A549 (cell line): Measurements from ENCODE around the gene CFAP73. TPM values are rescaled to one million over a fixed set of nuclear protein-coding genes. Genes with fewer than 3 reads are reported as not detected.
A peak's percentile ranks its signal among the peaks of the same experiment; 100 is the strongest.

Source experiments
- ATAC-seq, 2 experiments: fragments of 200-7000 bp in 1 of 2; fragments of >200 bp in 1 of 2; cut with Nextera tagmentation in 1 of 2; cut with Tn5 transposase in 1 of 2; 3 replicates each; pipeline versions ENCODE4 v1.8.0 to v1.9.1; 2018 to 2020; ENCODE audit warnings: mild to moderate bottlenecking in 1 of 2, moderate library complexity in 1 of 2
- CTCF ChIA-PET: fragments of 300-600 bp; sonication (Branson Sonifier 250); formaldehyde crosslinking; extraction: SDS; loops from one replicate; lab custom pipeline; 2021; ENCODE audit warnings: antibody characterized with exemption, inconsistent platforms; lab: Yijun Ruan, JAX
- POLR2A ChIA-PET: fragments of 350-600 bp; formaldehyde crosslinking; extraction: SDS; loops from one replicate; lab custom pipeline; 2021; ENCODE audit warnings: antibody characterized with exemption, inconsistent platforms; lab: Yijun Ruan, JAX
- DNase-seq, 2 experiments: peaks; one replicate each; pipeline versions ENCODE4 v3.0.0 to v3.0.0-alpha.2; 2011 to 2016; ENCODE audit warnings: low read depth in 1 of 2, low spot score in 1 of 2
- FAIRE-seq: peaks from 2 replicates; lab custom pipeline; 2011; peaks lifted over from hg19 to GRCh38; lab: Jason Lieb, UNC
- H3K27ac ChIP-seq, 2 experiments: fragments of >200 bp; sonication (Bioruptor Twin); formaldehyde crosslinking; 3 replicates each; pipeline ENCODE4 v1.5.1; 2016 to 2017
- H3K4me1 ChIP-seq: fragments of >200 bp; sonication (Bioruptor Twin); formaldehyde crosslinking; 3 replicates; pipeline ENCODE4 v1.6.1; 2016
- H3K4me2 ChIP-seq: fragments of >200 bp; sonication (Bioruptor Twin); formaldehyde crosslinking; 3 replicates; pipeline ENCODE4 v1.6.1; 2016
- H3K4me3 ChIP-seq: fragments of >200 bp; sonication (Bioruptor Twin); formaldehyde crosslinking; 3 replicates; pipeline ENCODE4 v1.5.1; 2016
- H3K9me3 ChIP-seq: fragments of >200 bp; sonication (Bioruptor Twin); formaldehyde crosslinking; 3 replicates; pipeline ENCODE4 v1.6.1; 2016
- CHD4 ChIP-seq: fragments of 200-600 bp; sonication (generic); IDR thresholded peaks from 2 replicates; pipeline ENCODE4 v1.6.1; 2016; ENCODE audit warnings: antibody characterized with exemption, mild to moderate bottlenecking, borderline replicate concordance
- EHMT2 ChIP-seq: fragments of 200-600 bp; sonication (generic); IDR thresholded peaks from 2 replicates; pipeline ENCODE4 v1.6.1; 2016; ENCODE audit warnings: antibody characterized with exemption, low read depth, mild to moderate bottlenecking, moderate library complexity
- FOSB ChIP-seq: fragments of 250-450 bp; sonication (Bioruptor Pico); IDR thresholded peaks from 2 replicates; pipeline ENCODE4 v1.5.0; 2020; ENCODE audit warnings: mild to moderate bottlenecking, moderate library complexity
- FOXS1 ChIP-seq: fragments of 250-450 bp; sonication (Bioruptor Pico); IDR thresholded peaks from 2 replicates; pipeline ENCODE4 v1.5.0; 2020; ENCODE audit warnings: mild to moderate bottlenecking, moderate library complexity
- GATA3 ChIP-seq: IDR thresholded peaks from 2 replicates; pipeline ENCODE4 v1.6.1; 2012; ENCODE audit warnings: borderline replicate concordance
- HEYL ChIP-seq: fragments of 250-450 bp; sonication (Bioruptor Pico); IDR thresholded peaks from 2 replicates; pipeline ENCODE4 v1.8.0; 2021; ENCODE audit warnings: mild to moderate bottlenecking, moderate library complexity
- HOXB5 ChIP-seq: fragments of 250-450 bp; sonication (Bioruptor Pico); IDR thresholded peaks from 2 replicates; pipeline ENCODE4 v1.5.0; 2020; ENCODE audit warnings: mild to moderate bottlenecking, moderate library complexity
- JUNB ChIP-seq: fragments of >200 bp; sonication (Bioruptor Twin); formaldehyde crosslinking; IDR thresholded peaks from 2 replicates; pipeline ENCODE4 v1.6.1; 2016
- KDM1A ChIP-seq: fragments of 200-600 bp; sonication (generic); IDR thresholded peaks from 2 replicates; pipeline ENCODE4 v1.6.1; 2016; ENCODE audit warnings: low read depth, mild to moderate bottlenecking
- MAFK ChIP-seq: fragments of 450-650 bp; IDR thresholded peaks from 2 replicates; pipeline ENCODE4 v1.6.1; 2014; ENCODE audit not compliant: partially characterized antibody
- MAZ ChIP-seq: fragments of 150-350 bp; IDR thresholded peaks from 2 replicates; pipeline ENCODE4 v1.6.1; 2014; ENCODE audit warnings: antibody characterized with exemption, low read depth, low read length, borderline replicate concordance
- NPAS2 ChIP-seq: fragments of 250-450 bp; sonication (Bioruptor Pico); IDR thresholded peaks from 2 replicates; pipeline ENCODE4 v1.8.0; 2022; ENCODE audit warnings: mild to moderate bottlenecking, moderate library complexity, borderline replicate concordance
- POLR2AphosphoS2 ChIP-seq: conservative IDR thresholded peaks from 2 replicates; pipeline ENCODE4 v1.6.1; 2012; ENCODE audit warnings: low read length, improper control_type of control experiment, inconsistent platforms
- RAD21 ChIP-seq, 2 experiments: fragments of >200 bp in 1 of 2; sonication (Bioruptor Twin) in 1 of 2; formaldehyde crosslinking in 1 of 2; IDR thresholded peaks in 1 of 2; conservative IDR thresholded peaks in 1 of 2; 2 replicates in 1 of 2; 3 replicates in 1 of 2; pipeline ENCODE4 v1.6.1; 2012 to 2018; ENCODE audit warnings: inconsistent platforms in 1 of 2
- RNF2 ChIP-seq: fragments of 200-600 bp; sonication (generic); IDR thresholded peaks from 2 replicates; pipeline ENCODE4 v1.6.1; 2016; ENCODE audit warnings: low read depth, mild to moderate bottlenecking, antibody characterized with exemption, moderate library complexity, borderline replicate concordance
- TFCP2L1 ChIP-seq: fragments of 250-450 bp; sonication (Bioruptor Pico); IDR thresholded peaks from 2 replicates; pipeline ENCODE4 v1.5.0; 2021; ENCODE audit warnings: mild to moderate bottlenecking
- WGBS: methylation state at CpG from one replicate; pipeline ENCODE4 v1.1.6; 2017; ENCODE audit errors: missing lambda C conversion rate; 5-methylcytosine and 5-hydroxymethylcytosine counted together
- polyA plus RNA-seq, 4 experiments: library from polyadenylated mRNA; depleted of rRNA in 3 of 4; stranded (reverse); fragments of >200 nt; fragmentation: RNase III in 1 of 4; extraction: RNeasy Plus Mini Kit Qiagen cat#74134 plus additional on column Dnase treatment in 1 of 4; gene quantifications; 2 replicates in 3 of 4; 3 replicates in 1 of 4; pipeline ENCODE4 v1.2.3, GENCODE V29; 2011 to 2017
- TF ChIP-seq, protein P1 (sequence below): fragments of 250-450 bp; sonication (Bioruptor Pico); IDR thresholded peaks from 2 replicates; pipeline ENCODE4 v1.5.0; 2020; ENCODE audit warnings: low read depth, mild to moderate bottlenecking, moderate library complexity
- TF ChIP-seq, protein P2 (sequence below): fragments of 250-450 bp; sonication (Bioruptor Pico); IDR thresholded peaks from 2 replicates; pipeline ENCODE4 v1.5.0; 2021; ENCODE audit warnings: mild to moderate bottlenecking, moderate library complexity, borderline replicate concordance

CFAP73 gene
- polyA plus RNA-seq, 2 of the 4 experiments (the other 2 are of a cell fraction): 0.05 TPM; not detected in 1

DNA sequence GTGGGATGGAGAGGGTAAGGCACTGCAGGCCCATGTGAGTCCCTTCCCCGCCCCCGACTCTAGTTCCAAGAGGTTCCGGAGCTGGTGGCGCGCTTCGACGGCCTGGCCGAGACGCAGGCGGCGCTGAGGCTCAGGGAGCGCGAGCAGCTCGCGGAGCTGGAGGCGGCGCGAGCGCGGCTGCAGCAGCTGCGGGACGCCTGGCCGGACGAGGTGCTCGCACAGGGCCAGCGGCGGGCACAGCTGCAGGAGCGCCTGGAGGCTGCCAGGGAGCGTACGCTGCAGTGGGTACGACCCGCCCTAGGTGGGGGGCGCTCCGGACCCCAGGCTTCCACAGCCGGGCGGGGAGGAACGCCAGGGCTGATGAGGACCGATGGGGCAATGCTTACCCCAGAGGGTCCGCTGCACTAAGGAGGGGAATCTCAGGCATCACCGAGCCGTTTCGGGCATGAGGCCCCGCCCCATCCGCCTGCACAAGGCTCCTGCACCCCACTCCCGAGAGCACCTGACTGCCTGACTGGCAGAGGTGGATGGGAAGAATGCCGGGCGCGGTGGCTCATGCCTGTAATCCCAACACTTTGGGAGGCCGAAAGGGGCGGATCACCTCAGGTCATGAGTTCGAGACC, 4.9 kb downstream of the CFAP73 start:
- no peak for FAIRE-seq
- TF ChIP-seq POLR2AphosphoS2: no peak
- TF ChIP-seq, protein P1, sequence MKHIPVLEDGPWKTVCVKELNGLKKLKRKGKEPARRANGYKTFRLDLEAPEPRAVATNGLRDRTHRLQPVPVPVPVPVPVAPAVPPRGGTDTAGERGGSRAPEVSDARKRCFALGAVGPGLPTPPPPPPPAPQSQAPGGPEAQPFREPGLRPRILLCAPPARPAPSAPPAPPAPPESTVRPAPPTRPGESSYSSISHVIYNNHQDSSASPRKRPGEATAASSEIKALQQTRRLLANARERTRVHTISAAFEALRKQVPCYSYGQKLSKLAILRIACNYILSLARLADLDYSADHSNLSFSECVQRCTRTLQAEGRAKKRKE (CRISPR knock-in tag): no peak
- TF ChIP-seq, protein P2, sequence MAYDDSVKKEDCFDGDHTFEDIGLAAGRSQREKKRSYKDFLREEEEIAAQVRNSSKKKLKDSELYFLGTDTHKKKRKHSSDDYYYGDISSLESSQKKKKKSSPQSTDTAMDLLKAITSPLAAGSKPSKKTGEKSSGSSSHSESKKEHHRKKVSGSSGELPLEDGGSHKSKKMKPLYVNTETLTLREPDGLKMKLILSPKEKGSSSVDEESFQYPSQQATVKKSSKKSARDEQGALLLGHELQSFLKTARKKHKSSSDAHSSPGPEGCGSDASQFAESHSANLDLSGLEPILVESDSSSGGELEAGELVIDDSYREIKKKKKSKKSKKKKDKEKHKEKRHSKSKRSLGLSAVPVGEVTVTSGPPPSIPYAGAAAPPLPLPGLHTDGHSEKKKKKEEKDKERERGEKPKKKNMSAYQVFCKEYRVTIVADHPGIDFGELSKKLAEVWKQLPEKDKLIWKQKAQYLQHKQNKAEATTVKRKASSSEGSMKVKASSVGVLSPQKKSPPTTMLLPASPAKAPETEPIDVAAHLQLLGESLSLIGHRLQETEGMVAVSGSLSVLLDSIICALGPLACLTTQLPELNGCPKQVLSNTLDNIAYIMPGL: no peak
- TF ChIP-seq NPAS2 (CRISPR knock-in tag): no peak
- TF ChIP-seq KDM1A: no peak
- no peak for TF ChIP-seq TFCP2L1 (CRISPR knock-in tag)
- TF ChIP-seq CHD4: no peak
- no peak for TF ChIP-seq HEYL (CRISPR knock-in tag)
- TF ChIP-seq, all 56 proteins: peak for 0
- H3K4me1 ChIP-seq: peaks cover 4% of the 10 kb centered on the region; the same call in 1 of the 3 replicates
- peak overlapping the region; percentile 86 for H3K4me2 ChIP-seq
- ChIA-PET POLR2A (no interaction called here), CTCF (interaction anchor here (0.6 to 11.0 kb wide), 18 partner anchors 9 to 398 kb away, joined by 3 to 142 read pairs (median 8); no protein-coding TSS in a partner anchor)
- H3K27ac ChIP-seq: peak overlapping the region in 1 of 2 experiments; percentile 38; a peak in 2 of 6 replicates
- WGBS: 13% methylated on average over 28 of the region's 51 CpGs
- DNase-seq (peak in 1 of 2 experiments; percentile 44), ATAC-seq (peak; percentile 21 to 41; a peak in 4 of 6 replicates)
- peak overlapping the region; percentile 36 for H3K4me3 ChIP-seq
- H3K9me3 ChIP-seq: no peaks in the 10 kb centered on the region

DNA sequence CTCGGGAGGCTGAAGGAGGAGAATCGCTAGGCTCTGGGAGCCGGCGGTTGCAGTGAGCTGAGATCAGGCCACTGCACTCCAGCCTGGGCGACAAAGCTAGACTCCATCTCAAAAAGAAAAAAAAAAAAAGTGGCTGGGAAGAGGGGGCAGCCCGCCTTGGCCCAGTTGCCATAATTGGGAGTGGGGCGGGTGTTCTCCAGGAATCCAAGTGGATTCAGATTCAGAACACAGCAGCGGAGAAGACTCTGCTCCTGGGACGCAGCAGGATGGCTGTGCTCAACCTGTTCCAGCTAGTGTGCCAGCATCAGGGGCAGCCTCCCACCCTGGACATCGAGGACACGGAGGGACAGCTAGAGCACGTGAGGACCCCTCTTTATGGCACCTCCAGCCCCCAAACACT, 5.5 kb downstream of the CFAP73 start:
- peak overlapping the region; percentile 86 for H3K4me2 ChIP-seq
- DNase-seq: no peak
- ATAC-seq: no peak
- POLR2A ChIA-PET: no interaction called here
- WGBS: 75% methylated on average over 12 of the region's 12 CpGs
- H3K27ac ChIP-seq: no peak overlapping the region
- no peaks in the 10 kb centered on the region for H3K4me1 ChIP-seq
- no peak for FAIRE-seq
- CTCF ChIA-PET: interaction anchor here (1.8 to 11.0 kb wide), 6 partner anchors 10 to 105 kb away, joined by 6 to 142 read pairs (median 34); partner anchors contain the start of gene RASAL1
- no peak for TF ChIP-seq JUNB
- TF ChIP-seq MAZ: no peak
- TF ChIP-seq GATA3: no peak
- no peak for TF ChIP-seq HOXB5 (CRISPR knock-in tag)
- no peak for TF ChIP-seq EHMT2
- TF ChIP-seq FOSB (CRISPR knock-in tag): no peak
- peak overlapping the region; percentile 36; the same call in 1 of the 3 replicates for H3K4me3 ChIP-seq
- no peaks in the 10 kb centered on the region for H3K9me3 ChIP-seq

DNA sequence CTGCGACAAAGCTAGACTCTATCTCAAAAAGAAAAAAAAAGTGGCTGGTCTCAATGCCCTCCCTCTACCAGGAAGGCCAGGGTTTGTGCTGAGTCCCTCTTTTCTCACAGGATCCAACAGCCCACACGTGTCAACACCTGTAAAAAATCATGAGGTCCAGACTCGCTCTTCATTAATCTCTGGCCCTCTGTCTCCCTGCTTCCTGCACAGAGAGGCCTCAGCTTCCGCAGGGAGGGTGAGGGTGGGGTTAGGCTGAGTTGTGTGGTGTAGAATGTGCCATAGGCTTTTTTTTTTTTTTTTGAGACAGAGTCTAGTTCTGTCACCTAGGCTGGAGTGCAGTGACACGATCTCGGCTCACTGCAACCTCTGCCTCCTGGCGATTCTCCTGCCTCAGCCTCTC, 6.1 kb downstream of the CFAP73 start:
- Histone ChIP-seq H3K4me2 (no peak overlapping the region), H3K27ac (no peak overlapping the region), H3K4me3 (no peak overlapping the region), H3K4me1 (no peaks in the 10 kb centered on the region), H3K9me3 (no peaks in the 10 kb centered on the region)
- 89% methylated on average over 7 of the region's 7 CpGs for WGBS
- TF ChIP-seq MAFK (peak; percentile 5), RAD21 (conservative IDR thresholded peaks at IDR 0.05 in 1 of 2, IDR thresholded peaks at IDR 0.05 in 1 of 2) (no peak), RNF2 (no peak), FOXS1 (no peak)
- FAIRE-seq (no peak), ATAC-seq (no peak), DNase-seq (no peak)
- ChIA-PET POLR2A (no interaction called here), CTCF (interaction anchor here (0.7 to 11.0 kb wide), 5 partner anchors 13 to 106 kb away, joined by 3 to 142 read pairs (median 6); partner anchors contain the start of gene RASAL1)
